ENCODE results near the gene CYB5D1.
A peak's percentile ranks its signal among the peaks of the same experiment; 100 is the strongest.

Gene CYB5D1

GRCh38 chr17:7845359-7846062, 12.3 kb upstream of the CYB5D1 start:
- no peak for DNase-seq

- no peak for DNase-seq
These were observed 11.6 kb upstream of the CYB5D1 start for GRCh38 chr17:7846063-7846735.

- no peak for DNase-seq
These were observed 10.8 kb upstream of the CYB5D1 start for GRCh38 chr17:7846765-7847661.

GRCh38 chr17:7848131-7848579, 9.6 kb upstream of the CYB5D1 start:
- DNase-seq = no peak

- DNase-seq = no peak
These were observed 9.1 kb upstream of the CYB5D1 start for GRCh38 chr17:7848739-7849129.

- no peak for DNase-seq
These were observed 8.6 kb upstream of the CYB5D1 start for GRCh38 chr17:7849130-7849750.

GRCh38 chr17:7849751-7850504, 7.9 kb upstream of the CYB5D1 start:
- DNase-seq = no peak

GRCh38 chr17:7850701-7851437, 6.9 kb upstream of the CYB5D1 start:
- no peak for DNase-seq

- peak; percentile 8 to 61 for DNase-seq
These were observed 6.2 kb upstream of the CYB5D1 start for GRCh38 chr17:7851438-7852261.

GRCh38 chr17:7852262-7852670, 5.5 kb upstream of the CYB5D1 start:
- DNase-seq = no peak

- no peak for DNase-seq
These were observed 4.7 kb upstream of the CYB5D1 start for GRCh38 chr17:7852919-7853690.

GRCh38 chr17:7853691-7854038, 4.1 kb upstream of the CYB5D1 start:
- DNase-seq = no peak

- DNase-seq = no peak
These were observed 3.6 kb upstream of the CYB5D1 start for GRCh38 chr17:7854078-7854777.

GRCh38 chr17:7854851-7855659, 2.7 kb upstream of the CYB5D1 start, which contains the start of gene TMEM88:
Gene TMEM88, plus strand, starts transcription at chr17:7855066. Its CDS starts 9 bp downstream, at chr17:7855075.
- no peak for DNase-seq

GRCh38 chr17:7855660-7856010, 2.2 kb upstream of the CYB5D1 start:
- DNase-seq = no peak

- no peak for DNase-seq
These were observed 1.6 kb upstream of the CYB5D1 start for GRCh38 chr17:7856011-7856810.
